GM18498 (cell line): Measurements from ENCODE around the gene S100P.
"Not testable (repeated sequence)": the region's sequence is repeated elsewhere in the genome, so short reads cannot be mapped to it uniquely, and the experiment has no call there.

Experiments used
- ATAC-seq: cut with Tn5 transposase; IDR thresholded peaks from one replicate; pipeline ENCODE4 v1.9.1; 2021; ENCODE audit warnings: mild to moderate bottlenecking, moderate library complexity; ENCODE audit not compliant: unreplicated experiment

S100P gene

DNA sequence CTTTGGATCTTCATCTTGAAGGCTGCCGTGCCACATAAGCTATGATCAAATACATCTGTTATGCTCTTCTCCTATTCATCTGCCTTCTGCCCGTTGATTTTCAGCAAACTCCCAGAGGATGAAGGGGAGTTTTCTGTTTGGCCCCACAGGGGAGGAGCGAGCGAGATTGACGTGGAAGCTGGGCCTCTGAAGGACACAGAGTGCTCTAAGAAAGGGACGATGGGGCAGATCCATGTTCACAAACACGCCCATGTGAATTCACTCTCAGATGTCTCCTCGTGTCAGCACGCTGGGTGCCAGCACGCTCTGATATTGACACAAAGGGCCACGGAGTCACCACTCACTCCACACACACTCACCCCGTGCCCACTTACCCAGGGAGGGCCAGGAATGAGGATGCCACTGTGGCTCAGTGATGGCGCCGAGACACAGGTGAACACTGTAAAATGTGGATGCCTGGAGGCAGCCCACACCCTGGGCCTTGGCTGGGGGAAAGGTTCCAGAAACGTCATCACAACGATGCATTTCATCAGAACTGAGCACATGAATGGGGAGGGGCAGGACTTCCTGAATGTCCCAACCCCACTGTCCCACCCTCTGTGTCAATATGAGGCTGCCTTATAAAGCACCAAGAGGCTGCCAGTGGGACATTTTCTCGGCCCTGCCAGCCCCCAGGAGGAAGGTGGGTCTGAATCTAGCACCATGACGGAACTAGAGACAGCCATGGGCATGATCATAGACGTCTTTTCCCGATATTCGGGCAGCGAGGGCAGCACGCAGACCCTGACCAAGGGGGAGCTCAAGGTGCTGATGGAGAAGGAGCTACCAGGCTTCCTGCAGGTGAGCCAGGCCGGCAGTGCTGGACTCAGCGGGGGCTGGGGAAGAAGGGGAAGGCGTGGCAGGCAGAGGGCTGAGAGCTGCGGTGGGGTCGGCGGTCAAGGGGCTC lies at the start of gene S100P:
TSS of gene S100P (plus strand) at position 648 of the 946 bp plus-strand sequence. CDS start at position 703, 55 bp downstream.
- ATAC-seq = no peak

DNA sequence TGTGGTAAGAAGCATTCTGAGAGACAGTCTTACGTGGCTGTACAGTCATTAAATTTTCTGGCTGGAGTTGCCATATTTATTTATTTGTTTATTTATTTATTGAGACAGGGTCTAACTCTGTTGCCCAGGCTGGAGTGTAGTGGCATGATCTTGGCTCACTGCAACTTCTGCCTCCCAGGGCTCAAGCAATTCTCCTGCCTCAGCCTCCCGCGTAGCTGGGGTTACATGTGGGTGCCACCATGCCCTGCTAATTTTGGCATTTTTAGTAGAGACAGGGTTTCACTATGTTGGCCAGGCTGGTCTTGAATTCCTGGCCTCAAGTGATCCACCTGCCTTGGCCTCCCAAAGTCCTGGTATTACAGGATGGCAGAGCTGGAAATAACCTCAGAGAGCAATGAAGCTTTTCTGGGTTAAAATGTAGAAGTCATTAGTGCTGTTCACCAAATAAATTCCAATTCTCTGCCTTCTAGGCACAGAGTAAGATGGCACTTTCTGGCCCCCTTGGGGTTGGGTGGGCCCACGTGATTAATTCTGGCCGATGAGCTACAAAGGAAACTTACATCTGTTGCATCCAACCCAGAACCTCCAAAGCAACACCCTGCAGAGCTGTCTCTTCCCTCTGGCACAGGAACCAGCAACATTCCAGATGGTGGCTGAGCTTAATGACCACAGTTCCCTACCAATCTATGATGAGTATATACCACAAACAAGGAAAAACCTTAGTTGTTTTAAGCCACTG lies 48.7 kb upstream of the S100P start:
- ATAC-seq = no peak

DNA sequence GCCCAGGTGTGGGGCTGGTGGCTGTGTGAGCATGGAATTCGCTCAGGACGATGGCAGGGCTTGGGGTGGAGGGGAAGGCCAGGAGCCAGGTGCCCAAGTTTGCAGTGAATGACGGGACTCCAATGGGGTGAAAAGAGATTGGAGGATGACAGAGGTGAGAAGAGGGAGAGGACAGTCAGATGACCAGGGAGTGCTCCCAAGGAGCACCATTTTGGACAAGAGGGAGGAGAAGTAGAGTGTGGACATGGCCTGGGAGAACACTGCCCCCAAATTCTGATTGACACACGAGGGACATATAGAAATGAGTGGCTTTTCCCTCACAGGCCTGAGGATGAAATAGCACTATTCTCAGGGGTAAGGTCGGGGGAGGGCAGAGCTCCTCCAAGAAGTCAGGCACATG lies 46.5 kb upstream of the S100P start:
- no peak for ATAC-seq

DNA sequence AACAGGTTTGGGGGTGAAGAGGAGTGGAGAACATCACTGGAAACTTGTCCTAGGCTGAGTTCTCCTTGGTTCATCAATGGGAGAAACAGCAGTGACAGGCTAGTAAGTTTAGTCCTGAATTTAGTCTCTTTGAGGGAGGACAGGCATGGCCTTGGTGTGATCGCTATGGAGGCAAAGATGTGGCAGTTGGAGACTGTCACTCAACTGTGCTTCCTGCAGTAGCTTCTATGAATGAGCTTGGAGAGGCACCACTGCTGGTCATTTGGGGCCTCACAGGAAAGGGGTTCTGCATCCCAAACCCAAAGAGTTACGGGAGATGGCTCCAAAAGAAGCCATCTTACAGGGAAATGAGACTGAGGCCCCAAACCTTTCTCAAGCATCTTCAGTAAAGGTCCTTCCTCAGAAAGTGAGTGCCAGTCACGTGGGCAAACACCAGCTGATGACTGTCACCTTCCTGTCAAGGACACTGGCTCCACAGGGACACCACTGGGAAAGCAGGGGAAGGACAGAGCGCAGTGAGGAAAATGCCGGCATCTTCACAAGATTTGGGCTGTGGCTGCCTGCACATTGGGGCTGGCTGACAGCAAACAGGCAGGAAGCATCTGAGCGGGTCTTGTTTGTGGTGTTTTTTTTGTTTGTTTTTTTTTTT lies 46.0 kb upstream of the S100P start:
- no peak for ATAC-seq

DNA sequence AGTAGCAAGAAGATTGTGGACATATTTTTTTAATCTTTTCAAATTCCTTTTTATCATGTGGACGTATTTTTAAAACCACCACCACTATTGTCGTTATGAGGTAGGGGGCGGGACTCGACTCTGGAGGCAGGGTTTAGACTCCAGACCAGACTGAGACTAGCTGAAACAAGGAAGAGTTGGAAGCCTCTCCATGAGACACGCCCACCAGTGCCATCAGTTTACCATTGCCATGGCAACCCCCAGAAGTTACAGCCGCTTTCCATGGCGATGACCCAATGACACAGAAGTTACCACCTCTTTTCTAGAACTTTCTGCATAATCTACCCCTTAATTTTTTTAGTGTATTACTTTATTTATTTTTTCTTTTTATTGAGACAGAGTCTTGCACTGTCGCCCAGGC lies 44.5 kb upstream of the S100P start:
- no peak for ATAC-seq

DNA sequence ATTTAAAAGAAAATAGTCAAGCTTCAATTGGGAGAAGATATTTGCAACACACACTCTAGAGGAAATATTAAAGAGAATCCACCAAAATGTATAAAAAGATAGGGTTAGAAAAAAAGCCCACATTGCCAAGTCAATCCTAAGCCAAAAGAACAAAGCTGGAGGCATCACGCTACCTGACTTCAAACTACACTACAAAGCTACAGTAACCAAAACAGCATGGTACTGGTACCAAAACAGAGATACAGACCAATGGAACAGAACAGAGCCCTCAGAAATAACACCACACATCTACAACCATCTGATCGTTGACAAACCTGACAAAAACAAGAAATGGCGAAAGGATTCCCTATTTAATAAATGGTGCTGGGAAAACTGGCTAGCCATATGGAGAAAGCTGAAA lies 39.5 kb upstream of the S100P start:
- not testable (repeated sequence) for ATAC-seq

DNA sequence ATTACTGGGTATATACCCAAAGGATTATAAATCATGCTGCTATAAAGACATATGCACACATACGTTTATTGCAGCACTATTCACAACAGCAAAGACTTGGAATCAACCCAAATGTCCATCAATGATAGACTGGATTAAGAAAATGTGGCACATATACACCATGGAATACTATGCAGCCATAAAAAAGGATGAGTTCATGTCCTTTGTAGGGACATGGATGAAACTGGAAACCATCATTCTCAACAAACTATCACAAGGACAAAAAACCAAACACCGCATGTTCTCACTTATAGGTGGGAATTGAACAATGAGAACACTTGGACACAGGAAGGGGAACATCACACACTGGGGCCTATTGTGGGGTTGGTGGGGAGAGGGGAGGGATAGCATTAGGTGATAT lies 38.4 kb upstream of the S100P start:
- not testable (repeated sequence) for ATAC-seq

DNA sequence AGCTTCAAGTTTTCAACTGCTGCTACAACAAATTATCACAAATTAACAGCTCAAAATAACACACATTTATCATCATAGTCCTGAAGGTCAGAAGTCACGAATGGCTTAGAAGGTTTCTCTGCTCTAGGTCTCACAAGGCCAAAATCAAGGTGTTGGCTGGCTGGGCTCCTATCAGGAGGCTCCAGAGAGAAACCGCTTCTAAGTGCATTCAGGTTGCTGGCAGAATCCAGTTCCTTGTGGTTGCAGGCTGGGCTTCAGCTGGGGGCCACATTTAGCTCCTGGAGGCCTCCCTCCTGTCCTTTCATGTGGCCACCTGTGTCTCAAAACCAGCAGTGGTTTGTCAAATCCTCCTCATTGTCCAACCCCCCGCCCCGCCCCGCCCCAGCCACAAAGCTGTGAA lies 37.8 kb upstream of the S100P start:
- ATAC-seq = no peak

DNA sequence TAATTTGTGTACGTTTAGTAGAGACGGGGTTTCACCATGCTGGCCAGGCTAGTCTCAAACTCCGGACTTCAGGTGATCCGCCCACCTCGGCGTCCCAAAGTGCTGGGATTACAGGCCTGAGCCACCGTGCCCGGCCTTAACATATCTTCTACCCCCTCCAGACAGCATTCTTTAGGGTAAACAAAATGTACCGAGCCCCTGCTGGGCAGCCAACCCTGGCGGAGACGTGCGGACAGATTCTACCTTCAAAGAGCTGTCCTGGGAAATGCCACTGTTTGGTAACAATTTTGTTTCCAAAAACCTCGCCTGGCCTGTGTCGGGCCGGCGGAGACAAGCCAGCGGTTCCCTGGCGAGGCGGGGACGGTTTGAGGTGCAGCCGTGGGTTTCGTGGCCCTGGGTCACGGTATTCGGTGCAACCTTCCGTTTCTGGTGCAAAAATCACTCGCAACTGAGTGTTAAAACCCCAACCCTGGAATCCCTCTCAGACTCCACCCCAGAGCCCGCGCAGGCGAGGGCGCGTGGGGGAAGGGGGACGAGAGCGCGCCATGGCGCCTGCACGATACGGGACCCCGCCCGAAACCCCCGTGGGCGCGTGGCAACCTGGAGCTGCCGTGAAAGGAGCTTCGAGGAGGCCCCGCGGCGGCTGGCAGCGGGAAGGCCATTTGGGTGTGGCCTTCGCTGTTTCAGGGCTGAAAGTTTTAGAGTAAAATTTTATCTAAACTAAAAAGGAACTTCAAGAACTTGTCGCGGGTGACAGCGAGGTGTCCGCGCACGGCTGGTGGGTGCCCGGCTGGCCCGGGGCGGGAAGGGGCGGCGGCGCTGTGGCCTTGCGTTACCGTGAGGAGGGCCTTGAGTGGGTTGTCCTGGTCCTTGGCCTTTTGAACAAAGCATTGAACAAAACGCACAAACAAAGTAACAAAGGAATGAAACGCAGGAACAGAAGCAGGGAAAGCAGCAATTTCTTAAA lies 36.2 kb upstream of the S100P start:
- no peak for ATAC-seq

DNA sequence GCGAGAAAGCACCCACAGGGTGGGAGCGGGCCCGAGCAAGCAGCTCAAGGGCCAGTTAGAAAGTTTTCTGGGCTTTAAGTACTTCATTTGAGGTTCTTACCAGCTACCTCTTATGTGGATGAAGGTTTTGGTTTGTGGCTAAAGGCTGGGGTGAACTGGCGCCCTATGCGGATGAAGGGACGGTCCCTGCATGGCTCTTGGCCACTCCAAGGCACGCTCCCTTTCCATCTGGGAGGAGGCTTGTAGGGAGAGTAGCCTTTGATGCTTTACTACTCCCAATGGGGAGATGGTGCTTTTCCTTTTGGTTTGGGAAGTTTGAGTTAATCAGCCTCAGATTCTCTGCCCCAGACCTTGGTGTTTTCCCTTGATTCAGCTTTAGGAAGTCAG lies 35.5 kb upstream of the S100P start:
- ATAC-seq = no peak

DNA sequence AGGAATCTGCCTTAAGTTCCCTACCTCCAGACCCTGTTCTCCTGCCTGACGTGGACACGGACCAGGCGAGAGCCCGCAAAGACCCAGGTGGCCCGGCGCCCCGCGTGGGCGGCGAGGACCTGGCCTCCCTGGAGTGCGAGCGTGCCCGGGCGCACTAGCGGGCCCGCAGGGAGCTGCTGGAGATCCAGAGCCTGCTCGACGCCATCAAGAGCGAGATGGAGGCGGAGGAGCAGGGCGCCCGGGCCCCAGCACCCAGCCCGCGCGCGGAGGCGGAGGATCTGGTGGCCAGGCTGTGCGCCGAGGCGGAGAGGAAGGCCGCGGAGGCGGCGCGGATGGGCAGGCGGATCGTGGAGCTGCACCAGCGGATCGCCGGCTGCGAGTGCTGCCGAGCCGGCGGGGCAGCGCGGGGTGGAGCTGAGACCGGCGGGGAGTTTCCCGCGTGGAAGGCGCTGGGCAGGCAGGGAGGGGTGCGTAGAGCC lies 35.0 kb upstream of the S100P start:
- no peak for ATAC-seq

DNA sequence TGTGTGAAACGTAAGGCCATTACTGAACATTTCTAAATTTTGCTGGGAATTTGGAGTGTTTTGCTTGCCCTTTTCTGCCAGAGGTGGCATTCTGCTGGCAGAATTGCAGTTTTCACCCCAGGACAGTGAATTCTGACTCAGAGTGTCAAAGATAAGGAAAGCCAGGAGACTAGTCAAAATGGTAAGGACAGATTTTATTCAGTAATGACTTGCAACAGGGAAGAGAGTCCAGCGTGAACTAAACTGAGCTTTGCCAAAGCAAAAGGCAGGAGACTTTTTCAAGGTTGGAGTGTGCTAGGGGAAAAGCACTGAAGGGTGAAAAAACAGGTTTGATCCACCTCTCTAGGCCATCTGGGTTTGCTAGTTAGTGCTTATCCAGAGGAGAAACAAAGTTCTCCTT lies 33.8 kb upstream of the S100P start:
- no peak for ATAC-seq

DNA sequence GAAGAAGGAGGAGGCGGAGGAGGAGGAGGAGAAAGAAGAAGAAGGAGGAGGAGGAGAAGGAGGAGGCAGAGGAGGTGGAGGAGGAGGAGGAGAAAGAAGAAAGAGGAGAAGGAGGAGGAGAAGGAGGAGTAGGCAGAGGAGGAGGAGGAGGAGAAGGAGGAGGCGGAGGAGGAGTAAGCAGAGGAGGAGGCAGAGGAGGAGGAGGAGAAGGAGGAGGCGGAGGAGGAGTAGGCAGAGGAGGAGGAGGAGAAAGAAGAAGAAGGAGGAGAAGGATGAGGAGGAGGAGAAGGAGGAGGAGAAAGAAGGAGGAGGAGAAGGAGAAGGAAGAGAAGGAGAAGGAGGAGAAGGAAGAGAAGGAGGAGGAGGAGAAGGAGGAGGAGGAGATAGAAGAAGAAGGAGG lies 33.2 kb upstream of the S100P start:
- no peak for ATAC-seq

DNA sequence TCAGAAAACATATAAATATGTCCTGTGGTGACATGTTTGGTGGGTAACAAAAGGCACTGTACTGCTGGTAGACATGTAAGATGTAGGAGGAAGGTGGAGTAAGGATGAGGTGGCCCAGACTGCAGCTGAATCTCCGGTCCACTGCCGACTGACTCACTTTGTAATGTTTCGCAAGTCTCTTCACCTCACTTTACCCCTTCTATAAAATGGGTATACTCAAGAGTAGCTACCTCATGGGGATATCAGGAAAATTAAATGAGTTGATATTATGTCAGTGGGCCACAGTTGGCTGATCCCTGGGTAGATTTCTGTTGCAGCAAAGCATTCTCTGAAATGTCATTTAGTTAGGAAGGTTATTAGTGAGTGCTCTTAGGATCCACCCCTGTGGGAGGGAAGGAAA lies 31.1 kb upstream of the S100P start:
- no peak for ATAC-seq

DNA sequence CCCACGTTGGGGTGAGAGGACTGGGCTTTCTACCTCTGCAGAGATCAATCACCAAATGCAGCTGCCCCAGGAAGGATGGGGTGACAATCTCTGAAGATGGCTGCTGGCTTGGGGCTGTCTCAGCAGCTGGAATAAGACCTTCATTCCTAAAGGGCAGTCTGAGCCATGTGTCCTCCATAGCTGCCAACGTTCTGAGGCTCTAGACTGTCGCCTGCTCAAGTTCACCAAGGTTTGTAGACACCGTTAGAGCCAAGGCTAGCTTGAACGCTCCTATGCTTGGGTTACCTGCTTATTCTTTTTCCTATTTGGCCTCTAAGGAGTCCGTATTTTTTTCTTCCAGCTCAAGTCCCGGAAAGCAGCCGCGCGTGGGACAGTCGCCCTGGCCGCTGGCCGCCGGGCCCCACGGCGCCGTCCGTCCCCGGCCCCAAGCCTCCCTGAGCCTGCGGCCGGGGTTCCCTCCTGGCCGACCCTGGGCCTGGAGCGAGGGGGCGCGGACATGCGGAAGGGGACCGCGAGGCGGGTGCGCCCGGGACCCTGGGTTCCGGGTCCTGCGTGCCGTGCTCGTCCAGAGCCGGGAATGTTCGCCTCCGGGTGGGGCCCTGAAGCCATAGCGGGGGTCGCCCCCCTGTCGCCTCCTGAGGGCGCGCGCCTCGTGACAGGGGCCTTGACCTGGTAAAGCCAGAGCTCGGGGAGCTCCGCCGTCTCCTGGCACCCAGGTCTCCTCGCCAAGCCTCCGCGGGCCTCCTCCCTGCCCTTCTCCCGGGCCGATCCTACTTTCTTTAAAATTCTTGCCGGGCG lies 29.9 kb upstream of the S100P start:
- ATAC-seq = no peak

DNA sequence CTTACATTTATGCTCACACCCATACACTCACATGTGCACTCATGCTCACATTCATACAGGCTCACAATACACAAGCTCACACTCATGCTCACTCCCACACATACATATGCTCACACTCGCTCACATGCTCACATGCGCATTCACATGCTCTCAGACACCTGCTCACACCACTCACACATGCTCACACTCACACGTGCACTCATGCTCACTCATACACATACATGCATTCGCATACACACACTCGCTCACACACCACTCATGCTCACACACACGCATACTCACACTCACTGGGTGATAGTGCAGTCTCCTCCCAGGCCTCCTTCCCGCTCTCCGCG lies 28.4 kb upstream of the S100P start:
- ATAC-seq = no peak

DNA sequence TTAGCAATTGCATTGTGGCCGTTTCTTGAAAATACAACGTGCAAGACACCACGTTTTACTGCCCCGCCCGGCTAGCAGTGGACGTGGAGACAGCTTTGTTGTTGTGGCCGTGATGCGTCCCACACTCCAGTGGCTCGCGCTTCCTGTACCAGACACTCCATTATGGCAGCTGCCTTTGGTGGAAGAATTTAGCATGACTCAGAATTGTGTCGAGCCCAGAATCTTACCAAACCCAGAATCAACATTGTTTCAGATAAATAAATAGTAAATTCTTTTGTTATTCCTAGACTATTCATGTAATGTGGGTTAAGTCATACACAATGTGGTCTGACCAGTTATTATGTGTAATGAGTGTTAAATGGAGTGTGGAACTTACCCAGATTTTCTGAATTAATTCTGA lies 25.3 kb upstream of the S100P start:
- no peak for ATAC-seq

DNA sequence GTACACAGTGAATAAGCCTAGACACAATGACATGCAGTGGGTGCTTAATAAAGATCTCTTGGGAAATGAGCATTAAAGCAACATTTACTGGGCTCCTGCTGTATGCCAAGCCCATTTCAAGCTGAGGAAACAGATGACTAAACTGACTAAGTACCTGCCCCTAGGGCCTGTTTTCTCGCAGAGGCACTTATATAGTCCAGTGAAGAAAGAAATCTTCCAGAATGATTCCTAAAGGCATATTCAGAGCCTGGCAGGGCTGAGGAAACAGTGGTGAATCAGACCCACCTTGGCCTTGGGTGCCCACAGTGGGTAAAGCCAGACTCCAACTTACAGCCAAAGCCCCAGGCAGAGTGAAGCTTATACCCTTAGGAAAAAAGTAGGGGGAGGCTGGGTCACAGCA lies 22.0 kb upstream of the S100P start:
- ATAC-seq = no peak

DNA sequence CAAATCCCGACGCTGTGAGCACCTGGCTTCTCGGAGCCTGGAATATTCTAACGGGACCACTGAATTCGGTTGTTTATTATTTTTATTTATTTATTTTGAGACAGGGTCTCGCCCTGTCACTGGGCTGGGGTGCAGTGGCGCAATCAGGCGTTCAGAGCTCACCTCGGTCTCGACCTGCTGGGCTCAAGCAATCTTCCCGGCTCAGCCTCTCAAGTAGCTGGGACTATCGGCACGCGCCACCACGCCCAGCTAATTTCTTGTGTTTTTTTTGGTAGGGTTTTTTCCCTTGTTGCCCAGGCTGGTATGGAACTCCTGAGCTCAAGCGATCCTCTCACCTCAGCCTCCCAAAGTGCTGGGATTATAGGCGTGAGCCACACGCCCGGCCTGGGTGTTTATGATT lies 21.5 kb upstream of the S100P start:
- no peak for ATAC-seq
